SK-N-SH treated with all-trans-retinoic acid at 6 μM for 48 hours (cell line): ENCODE measurements around the gene HMBS.

Experiments
- ARNTL ChIP-seq: fragments of 450-650 bp; formaldehyde crosslinking; IDR thresholded peaks from 2 replicates; pipeline ENCODE4 v1.5.0; 2020; ENCODE audit warnings: low read depth, mild to moderate bottlenecking, moderate library complexity, borderline replicate concordance
- BACH2 ChIP-seq: fragments of 250-450 bp; sonication (Bioruptor Pico); IDR thresholded peaks from 2 replicates; pipeline ENCODE4 v1.9.0; 2021; ENCODE audit warnings: mild to moderate bottlenecking, borderline replicate concordance
- ESRRG ChIP-seq: fragments of 250-450 bp; sonication (Bioruptor Pico); IDR thresholded peaks from 2 replicates; pipeline ENCODE4 v1.6.1; 2021; ENCODE audit warnings: mild to moderate bottlenecking
- ISL1 ChIP-seq: fragments of 250-450 bp; sonication (Bioruptor Pico); IDR thresholded peaks from 2 replicates; pipeline ENCODE4 v2.1.2; 2022; ENCODE audit warnings: mild to moderate bottlenecking, moderate library complexity
- OSR1 ChIP-seq: fragments of 250-450 bp; sonication (Bioruptor Pico); IDR thresholded peaks from 2 replicates; pipeline ENCODE4 v1.8.0; 2022; ENCODE audit warnings: moderate library complexity, mild to moderate bottlenecking, inconsistent platforms
- POU6F1 ChIP-seq: fragments of 250-450 bp; sonication (Bioruptor Pico); IDR thresholded peaks from 2 replicates; pipeline ENCODE4 v1.8.0; 2021; ENCODE audit warnings: low read depth, mild to moderate bottlenecking, moderate library complexity, borderline replicate concordance
- SNAI2 ChIP-seq: fragments of 250-450 bp; sonication (Bioruptor Pico); IDR thresholded peaks from 2 replicates; pipeline ENCODE4 v1.5.0; 2020; ENCODE audit warnings: mild to moderate bottlenecking, moderate library complexity
- TCF4 ChIP-seq: fragments of 250-450 bp; sonication (Bioruptor Pico); IDR thresholded peaks from 2 replicates; pipeline ENCODE4 v1.8.0; 2021; ENCODE audit warnings: mild to moderate bottlenecking, moderate library complexity, borderline replicate concordance
- ZC3H10 ChIP-seq: fragments of 250-450 bp; sonication (Bioruptor Pico); IDR thresholded peaks from 2 replicates; pipeline ENCODE4 v1.5.1; 2021; ENCODE audit warnings: mild to moderate bottlenecking, moderate library complexity
- ZFP3 ChIP-seq: fragments of 250-450 bp; sonication (Bioruptor Pico); IDR thresholded peaks from 2 replicates; pipeline ENCODE4 v1.5.0; 2020; ENCODE audit warnings: mild to moderate bottlenecking, moderate library complexity
- ZFP30 ChIP-seq: fragments of 450-650 bp; formaldehyde crosslinking; IDR thresholded peaks from 2 replicates; pipeline ENCODE4 v1.5.0; 2022; ENCODE audit warnings: mild to moderate bottlenecking, moderate library complexity
- ZNF70 ChIP-seq: fragments of 450-650 bp; formaldehyde crosslinking; IDR thresholded peaks from 2 replicates; pipeline ENCODE4 v1.5.0; 2020; ENCODE audit warnings: mild to moderate bottlenecking, moderate library complexity
- ZNF8 ChIP-seq: fragments of 450-650 bp; formaldehyde crosslinking; IDR thresholded peaks from 2 replicates; pipeline ENCODE4 v1.5.0; 2020; ENCODE audit warnings: mild to moderate bottlenecking, moderate library complexity
- TF ChIP-seq, protein P1 (sequence below): fragments of 250-450 bp; sonication (Bioruptor Pico); IDR thresholded peaks from 2 replicates; pipeline ENCODE4 v1.8.0; 2020; ENCODE audit warnings: mild to moderate bottlenecking, moderate library complexity, borderline replicate concordance

- TF ChIP-seq, protein P1, sequence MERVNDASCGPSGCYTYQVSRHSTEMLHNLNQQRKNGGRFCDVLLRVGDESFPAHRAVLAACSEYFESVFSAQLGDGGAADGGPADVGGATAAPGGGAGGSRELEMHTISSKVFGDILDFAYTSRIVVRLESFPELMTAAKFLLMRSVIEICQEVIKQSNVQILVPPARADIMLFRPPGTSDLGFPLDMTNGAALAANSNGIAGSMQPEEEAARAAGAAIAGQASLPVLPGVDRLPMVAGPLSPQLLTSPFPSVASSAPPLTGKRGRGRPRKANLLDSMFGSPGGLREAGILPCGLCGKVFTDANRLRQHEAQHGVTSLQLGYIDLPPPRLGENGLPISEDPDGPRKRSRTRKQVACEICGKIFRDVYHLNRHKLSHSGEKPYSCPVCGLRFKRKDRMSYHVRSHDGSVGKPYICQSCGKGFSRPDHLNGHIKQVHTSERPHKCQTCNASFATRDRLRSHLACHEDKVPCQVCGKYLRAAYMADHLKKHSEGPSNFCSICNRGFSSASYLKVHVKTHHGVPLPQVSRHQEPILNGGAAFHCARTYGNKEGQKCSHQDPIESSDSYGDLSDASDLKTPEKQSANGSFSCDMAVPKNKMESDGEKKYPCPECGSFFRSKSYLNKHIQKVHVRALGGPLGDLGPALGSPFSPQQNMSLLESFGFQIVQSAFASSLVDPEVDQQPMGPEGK, result no peak
- TF ChIP-seq BACH2 (CRISPR knock-in tag) (no peak), SNAI2 (CRISPR knock-in tag) (no peak), OSR1 (CRISPR knock-in tag) (no peak), TCF4 (CRISPR knock-in tag) (no peak), ZFP30 (CRISPR knock-in tag) (no peak), ISL1 (CRISPR knock-in tag) (no peak), ZNF70 (no peak), ZC3H10 (CRISPR knock-in tag) (no peak), POU6F1 (CRISPR knock-in tag) (no peak), ZNF8 (no peak), ARNTL (CRISPR knock-in tag) (no peak), ESRRG (CRISPR knock-in tag) (no peak), ZFP3 (CRISPR knock-in tag) (no peak)
Observed at GRCh38 chr11:119051440-119052162, 33.1 kb upstream of the HMBS start.
